ENCODE results near the gene FBXW8.

DNA sequence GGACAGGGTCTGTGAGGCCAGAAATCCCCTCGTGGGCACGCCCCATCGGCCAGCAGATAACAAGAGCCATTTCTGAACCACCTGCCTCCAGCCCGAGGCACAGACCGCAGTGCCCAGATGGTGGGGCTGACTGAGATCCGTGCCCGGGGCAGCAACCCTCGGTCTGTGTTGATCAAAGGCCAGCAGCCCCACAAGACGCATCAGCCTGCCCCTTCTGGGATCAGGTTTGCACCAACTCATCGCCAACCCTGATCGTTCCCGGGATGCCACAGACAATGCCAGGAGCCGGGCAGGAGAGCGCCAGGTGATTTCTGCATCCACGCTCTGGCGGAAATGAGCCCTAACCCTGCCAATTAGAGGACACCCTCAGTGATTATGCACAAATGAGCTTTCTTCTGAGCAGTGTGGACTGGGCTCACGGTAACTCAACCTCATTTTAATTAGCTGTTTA is 124.0 kb downstream of the FBXW8 start:
- no peak for TF ChIP-seq CTCF (conservative IDR thresholded peaks at IDR 0.05 in 1 of 2, IDR thresholded peaks at IDR 0.05 in 1 of 2; ENCODE audit: extremely low read depth in 1 of 2, insufficient read depth in 1 of 2, low read depth in 1 of 2, low read length in 2 of 2)
- TF ChIP-seq EZH2 (IDR thresholded peaks at IDR 0.05; ENCODE audit: borderline replicate concordance, low read length): no peak

Data from mammary epithelial cell (primary cell).